Measurements from ENCODE around the gene MIS12. TPM values are rescaled to one million over a fixed set of nuclear protein-coding genes. Genes with fewer than 3 reads are reported as not detected.

MIS12 gene
- total and polyA plus RNA-seq, 9 of the 15 experiments (the other 6 are each of a cell fraction or from before 2014, with no cell fraction given): 13.5 to 31.9 (median 25.5) TPM

DNA sequence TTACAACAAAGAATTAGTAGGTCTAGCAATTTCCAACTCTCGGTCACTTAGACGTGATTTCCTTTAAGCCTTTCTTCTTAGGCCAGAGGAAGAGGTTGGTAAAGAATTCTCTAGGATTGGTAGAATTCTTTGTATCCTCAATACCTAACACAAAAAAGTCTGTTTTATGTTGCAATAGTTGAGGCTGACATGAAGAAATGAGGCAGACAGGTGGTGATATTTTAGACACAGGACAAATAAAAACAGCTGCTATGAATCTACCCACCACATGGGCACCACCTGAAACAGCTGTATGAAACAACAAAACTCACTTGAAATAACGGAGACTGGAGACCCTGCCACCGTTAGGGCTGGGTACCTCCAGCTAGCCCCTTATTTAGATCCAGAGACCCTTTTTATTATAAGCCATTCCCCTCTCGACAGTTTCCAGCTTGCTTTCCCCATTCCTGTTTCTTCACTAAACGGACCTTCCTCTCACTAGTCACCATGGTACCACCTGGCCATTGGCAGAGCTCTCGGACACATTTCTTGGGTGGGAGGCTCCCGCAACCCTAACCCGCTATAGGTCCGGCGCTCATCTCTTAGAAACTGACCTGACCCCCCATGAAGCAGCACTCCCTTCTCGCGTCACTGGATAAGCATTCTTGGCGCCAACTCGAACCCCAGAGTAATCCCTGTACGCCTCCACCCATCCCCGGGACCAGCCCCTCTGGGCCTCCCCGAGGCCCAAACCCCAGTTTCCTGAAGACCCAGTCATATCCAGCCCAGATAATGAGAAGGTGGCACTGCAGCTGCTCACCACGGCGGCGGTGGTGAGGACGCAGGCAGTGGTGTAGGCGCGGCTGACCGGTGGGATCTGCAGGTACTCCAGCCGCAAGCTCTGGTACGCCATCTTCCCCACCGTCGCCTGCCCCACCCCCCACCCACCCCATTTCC lies 828 bp upstream of the MIS12 start, which contains the start of gene DERL2 (continued):
- TF ChIP-seq MEF2A (IDR thresholded peaks at IDR 0.05; ENCODE audit: control insufficient read depth, low read depth, low read length) (no peak), PHF20 (IDR thresholded peaks at IDR 0.05; ENCODE audit: partially characterized antibody) (peak; percentile 75), EZH2 (IDR thresholded peaks at IDR 0.05; ENCODE audit: borderline replicate concordance, low read depth, low read length) (no peak), WHSC1 (IDR thresholded peaks at IDR 0.05; ENCODE audit: low read length) (no peak), E2F1 (CRISPR knock-in tag; IDR thresholded peaks at IDR 0.05) (no peak), ZNF431 (CRISPR knock-in tag; IDR thresholded peaks at IDR 0.05) (no peak), YY1 (IDR thresholded peaks at IDR 0.05; ENCODE audit: borderline replicate concordance in 1 of 3, control insufficient read depth in 1 of 3, extremely low read depth in 1 of 3, insufficient read depth in 3 of 3, insufficient read length in 1 of 3, insufficient replicate concordance in 2 of 3, low read depth in 1 of 3, low read length in 2 of 3) (peak; percentile 18 to 87 (median 71)), HDAC1 (IDR thresholded peaks at IDR 0.05) (peak in 1 of 2 experiments; percentile 56; a peak in 1 of 4 replicates), MNT (conservative IDR thresholded peaks at IDR 0.05) (0 out of 4 replicates have a peak, but pooled peaks of 1 of the 2 experiments have one; percentile 1), DIDO1 (tag; IDR thresholded peaks at IDR 0.05; ENCODE audit: low read depth) (no peak), NCOA1 (IDR thresholded peaks at IDR 0.05; ENCODE audit: low read depth) (no peak), CBFB (CRISPR knock-in tag; IDR thresholded peaks at IDR 0.05) (no peak), POLR3G (IDR thresholded peaks at IDR 0.05; ENCODE audit: extremely low read depth, insufficient read length, insufficient replicate concordance) (no peak), ELF2 (CRISPR knock-in tag; IDR thresholded peaks at IDR 0.05) (no peak), NFRKB (IDR thresholded peaks at IDR 0.05; ENCODE audit: low read depth) (0 out of 2 replicates have a peak, but pooled peaks have one; percentile 13), GATAD2A (IDR thresholded peaks at IDR 0.05) (no peak), ZNF609 (CRISPR knock-in tag; IDR thresholded peaks at IDR 0.05; ENCODE audit: borderline replicate concordance) (no peak)
- TF ChIP-seq, protein P1, sequence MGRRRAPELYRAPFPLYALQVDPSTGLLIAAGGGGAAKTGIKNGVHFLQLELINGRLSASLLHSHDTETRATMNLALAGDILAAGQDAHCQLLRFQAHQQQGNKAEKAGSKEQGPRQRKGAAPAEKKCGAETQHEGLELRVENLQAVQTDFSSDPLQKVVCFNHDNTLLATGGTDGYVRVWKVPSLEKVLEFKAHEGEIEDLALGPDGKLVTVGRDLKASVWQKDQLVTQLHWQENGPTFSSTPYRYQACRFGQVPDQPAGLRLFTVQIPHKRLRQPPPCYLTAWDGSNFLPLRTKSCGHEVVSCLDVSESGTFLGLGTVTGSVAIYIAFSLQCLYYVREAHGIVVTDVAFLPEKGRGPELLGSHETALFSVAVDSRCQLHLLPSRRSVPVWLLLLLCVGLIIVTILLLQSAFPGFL (CRISPR knock-in tag; IDR thresholded peaks at IDR 0.05): no peak

Measured in K562 (cell line).